ENCODE results near the gene SIRPA.

GRCh38 chr20:1971893-1972586 lies 76.8 kb downstream of the SIRPA start:
- TF ChIP-seq POLR2A (IDR thresholded peaks at IDR 0.05; ENCODE audit: low read depth, low read length) (no peak), TAF1 (IDR thresholded peaks at IDR 0.05; ENCODE audit: borderline replicate concordance, low read depth, low read length) (no peak), POLR2AphosphoS5 (IDR thresholded peaks at IDR 0.05; ENCODE audit: low read depth, low read length) (no peak)

Measured in GM12892 (cell line).